Psoas muscle (tissue), 8 donors: ENCODE results near the gene COX11. TPM values are rescaled to one million over a fixed set of nuclear protein-coding genes. Genes with fewer than 3 reads are reported as not detected.

ENCODE experiments used
- ATAC-seq, 4 donors: fragments of 200-7000 bp; cut with Tn5 transposase; one replicate each; pipeline ENCODE4 v1.9.1; 2020; ENCODE audit warnings: moderate library complexity in 3 of 4, mild to moderate bottlenecking in 2 of 4
- DNase-seq, 2 donors: peaks; one replicate each; pipeline ENCODE4 v3.0.0-alpha.2; 2020
- H3K27ac ChIP-seq: fragments of 200-600 bp; one replicate; pipeline ENCODE4 v1.8.0; 2022
- H3K27me3 ChIP-seq, 3 donors: fragments of 200-600 bp in 1 of 3; one replicate each; pipeline versions ENCODE4 v1.6.1 to v1.8.0; 2013 to 2022; ENCODE audit warnings: low read length in 2 of 3, mild to moderate bottlenecking in 2 of 3, moderate library complexity in 1 of 3; ENCODE audit not compliant: insufficient read depth in 3 of 3
- H3K36me3 ChIP-seq, 2 donors: fragments of 200-600 bp in 1 of 2; one replicate each; pipeline versions ENCODE4 v1.6.1 to v1.8.0; 2013 to 2022; ENCODE audit warnings: low read depth in 1 of 2, mild to moderate bottlenecking in 1 of 2, moderate library complexity in 1 of 2; ENCODE audit not compliant: insufficient read depth in 1 of 2
- H3K4me1 ChIP-seq: fragments of 200-600 bp; one replicate; pipeline ENCODE4 v1.8.0; 2022
- H3K4me3 ChIP-seq: fragments of 200-600 bp; one replicate; pipeline ENCODE4 v1.8.0; 2022; ENCODE audit warnings: mild to moderate bottlenecking
- H3K9me3 ChIP-seq: fragments of 200-600 bp; one replicate; pipeline ENCODE4 v1.8.0; 2022
- CTCF ChIP-seq: fragments of 200-600 bp; IDR thresholded peaks from one replicate; pipeline ENCODE4 v1.8.0; 2022; ENCODE audit warnings: antibody characterized with exemption
- WGBS, 3 donors: extraction: QIAGEN DNeasy Blood & Tissue Kit; methylation state at CpG; one replicate each; pipeline versions ENCODE4 v1.1.6 to v1.1.7; 2013; 5-methylcytosine and 5-hydroxymethylcytosine counted together
- intact Hi-C, 2 donors: fragments of 100-400 bp; cut with DNase I; formaldehyde crosslinking; loops; one replicate each; pipeline versions ENCODE4 v1.11.0 to v1.14.2; 2022
- long read RNA-seq, 2 donors: library from polyadenylated mRNA; unstranded; transcript quantifications; one replicate each; pipeline ENCODE4 v2.0.0, GENCODE V29; 2021
- polyA plus RNA-seq, 3 donors: library from polyadenylated mRNA; stranded (reverse); fragments of 200-250 nt; gene quantifications; one replicate each; pipeline ENCODE4 v1.2.3, GENCODE V29; 2013
- total RNA-seq, 4 donors: library from RNA; stranded (reverse); fragmentation: NEBNext Ultra II Directional in 2 of 4; extraction: Animal tissue kit (Norgen Biotek cat#: 25700) in 2 of 4; gene quantifications; one replicate each; pipeline versions ENCODE4 v1.2.1 to v1.2.4, GENCODE V29; 2021 to 2023
- donor health status: healthy with polysubstance abuse.
- donor health status: DM: no; HTN: no; CAD: no; lungs with moderate emphysema.
- donor health status: Bipolar disorder and iron deficiency.
- donor health status: healthy.
- donor health status: DM: yes; HTN: yes; CAD: no.
- donor health status: DM: no; HTN: no; CAD: no.
- donor health status: DM: no; HTN: no; CAD: no.
- donor health status: DM: yes; HTN: yes; CAD: no.

The COX11 gene
- total RNA-seq (10 to 100 TPM; 34.2 to 51.8 (median 41.3) TPM), polyA plus RNA-seq (10 to 100 TPM; 28.0 to 64.5 (median 42.7) TPM)
- long read RNA-seq, donor 1, transcript COX11-201 (4 exons, 2,497 nt): major isoform, 25 of 28 reads
- long read RNA-seq, donor 1, partial matches to known transcripts: 0 of 28 reads
- long read RNA-seq, donor 1, other reads (novel, unspliced or antisense): 0 of 28 reads
- long read RNA-seq, donor 2, transcript COX11-201 (4 exons, 2,497 nt): major isoform, 49 of 55 reads
- long read RNA-seq, donor 2, partial matches to known transcripts: 0 of 55 reads
- long read RNA-seq, donor 2, other reads (novel, unspliced or antisense): 2 of 55 reads

DNA sequence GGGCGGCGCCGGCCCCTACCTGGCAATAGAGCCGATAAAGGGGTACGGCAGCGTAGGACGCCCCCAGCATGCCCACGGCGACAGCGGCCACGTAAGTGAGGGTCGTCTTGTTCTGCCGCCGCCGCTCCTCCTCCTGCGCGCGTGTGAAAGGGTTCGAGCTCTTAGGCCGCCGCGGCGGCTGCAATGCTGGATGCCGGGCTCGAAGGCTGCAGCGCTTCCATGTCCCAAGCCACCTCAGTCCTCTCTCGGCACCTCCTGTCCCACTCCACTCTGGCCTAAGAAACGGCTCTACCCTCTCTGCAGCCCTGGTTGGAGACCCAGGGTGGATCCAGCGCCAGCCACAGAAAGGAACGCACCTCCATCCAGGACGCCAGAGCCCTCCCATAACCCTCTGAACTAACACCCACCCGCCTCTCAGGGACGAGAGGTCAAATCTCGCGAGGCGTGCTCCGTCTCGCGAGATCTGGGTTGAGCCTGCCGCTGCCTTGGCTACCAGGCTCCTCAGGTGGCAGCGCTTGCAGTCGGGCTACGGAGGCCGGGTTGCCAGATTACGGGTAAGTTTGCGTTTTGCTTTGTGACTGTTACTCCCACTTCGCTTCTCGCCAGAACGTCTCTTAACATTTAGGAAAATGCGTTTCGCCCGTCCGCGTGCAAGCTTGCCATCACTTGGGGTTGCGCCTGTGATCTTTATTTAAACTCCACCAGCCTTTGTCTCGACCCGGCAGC, at the start of gene COX11, which contains the start of gene STXBP4:
Gene COX11, minus strand, starts transcription at position 393 of the 726 bp plus-strand sequence. Its CDS starts 8 bp downstream, at position 385.
Gene STXBP4, plus strand, starts transcription at position 504 of the 726 bp plus-strand sequence. CDS start 17,455 bp downstream, outside the sequence.
- peak; percentile 40 for TF ChIP-seq CTCF
- Histone ChIP-seq H3K36me3 (peaks cover 0 to 15% of the 10 kb centered on the region in 2 donors), H3K4me1 (peaks cover 14% of the 10 kb centered on the region), H3K4me3 (peak within 1 kb of the TSS; percentile 92), H3K27me3 (no peaks in the 10 kb centered on the region), H3K9me3 (no peaks in the 10 kb centered on the region), H3K27ac (peak within 1 kb of the TSS; percentile 83)
- intact Hi-C loops: no loop called here
- DNase-seq (peak; percentile 94 to 96), ATAC-seq (peak; percentile 99 to 100 (median 99))
- 0% methylated on average over 50 to 57 of the region's 57 CpGs for WGBS, 3 donors

GRCh38 chr17:55005520-55005919, 37.1 kb upstream of the COX11 start:
- H3K9me3 ChIP-seq: no peaks in the 10 kb centered on the region
- intact Hi-C loops: no loop called here
- ATAC-seq (no peak), DNase-seq (no peak)
- no peak overlapping the region for H3K27ac ChIP-seq
- no peak overlapping the region for H3K4me3 ChIP-seq
- no peaks in the 10 kb centered on the region for H3K27me3 ChIP-seq
- no peaks in the 10 kb centered on the region for H3K4me1 ChIP-seq
- 97 to 100% (median 98%) methylated on average over 1 of the region's 1 CpG for whole genome bisulfite sequencing, 3 donors
- TF ChIP-seq CTCF: no peak
- H3K36me3 ChIP-seq: peaks cover 0 to 9% of the 10 kb centered on the region in 2 donors

DNA sequence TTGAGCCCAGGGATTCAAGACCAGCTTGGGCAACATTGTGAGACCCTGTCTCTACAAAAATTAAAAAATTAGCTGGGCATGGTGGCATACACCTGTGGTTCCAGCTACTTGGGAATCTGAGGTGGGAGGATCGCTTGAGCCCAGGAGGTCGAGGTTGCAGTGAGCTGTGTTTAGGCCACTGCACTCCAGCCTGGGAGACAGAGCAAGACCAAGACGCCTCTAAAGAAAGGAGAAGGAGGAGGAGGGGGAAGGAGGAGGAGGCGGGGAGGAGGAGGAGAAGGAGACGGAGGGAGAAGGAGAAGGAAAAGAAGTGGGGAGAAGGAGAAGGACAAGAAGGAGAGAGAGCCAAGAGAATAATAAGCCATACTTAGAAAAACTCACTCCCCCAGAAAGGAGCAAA, 36.0 kb upstream of the COX11 start:
- no peak for ATAC-seq
- no peak for TF ChIP-seq CTCF
- H3K36me3 ChIP-seq: peaks cover 0 to 16% of the 10 kb centered on the region in 2 donors

GRCh38 chr17:55002458-55002857, 34.0 kb upstream of the COX11 start:
- Histone ChIP-seq H3K27me3 (no peaks in the 10 kb centered on the region), H3K4me3 (no peak overlapping the region), H3K9me3 (no peaks in the 10 kb centered on the region), H3K4me1 (no peaks in the 10 kb centered on the region), H3K27ac (no peak overlapping the region), H3K36me3 (peaks cover 0 to 12% of the 10 kb centered on the region in 2 donors)
- no peak for ATAC-seq
- DNase-seq: no peak
- intact Hi-C loops: no loop called here
- TF ChIP-seq CTCF: no peak

More for the DNA sequence above, 36.0 kb upstream of the COX11 start:
- H3K4me1 ChIP-seq: no peaks in the 10 kb centered on the region
- no peaks in the 10 kb centered on the region for H3K9me3 ChIP-seq
- DNase-seq: no peak
- H3K4me3 ChIP-seq: no peak overlapping the region
- no peak overlapping the region for H3K27ac ChIP-seq
- 85 to 91% (median 88%) methylated on average over 5 of the region's 5 CpGs for WGBS, 3 donors
- intact Hi-C loops: no loop called here
- H3K27me3 ChIP-seq: no peaks in the 10 kb centered on the region
